ENCODE measurements around the gene TTC7B.

TTC7B gene

GRCh38 chr14:90699016-90699415 is 117.2 kb downstream of the TTC7B start:
- no peak for DNase-seq

GRCh38 chr14:90698379-90698869 is 117.8 kb downstream of the TTC7B start:
- no peak for DNase-seq

- DNase-seq: no peak
These were observed 118.5 kb downstream of the TTC7B start for GRCh38 chr14:90697577-90698206.

GRCh38 chr14:90697132-90697531 is 119.1 kb downstream of the TTC7B start:
- DNase-seq: no peak

- no peak for DNase-seq
These were observed 119.5 kb downstream of the TTC7B start for GRCh38 chr14:90696720-90697119.

- DNase-seq: no peak
These were observed 120.1 kb downstream of the TTC7B start for GRCh38 chr14:90695997-90696660.

GRCh38 chr14:90693413-90693812 is 122.8 kb downstream of the TTC7B start:
- DNase-seq: no peak

- no peak for DNase-seq
These were observed 123.4 kb downstream of the TTC7B start for GRCh38 chr14:90692826-90693225.

GRCh38 chr14:90692061-90692460 is 124.2 kb downstream of the TTC7B start:
- no peak for DNase-seq

GRCh38 chr14:90691627-90692026 is 124.6 kb downstream of the TTC7B start:
- no peak for DNase-seq

- DNase-seq: no peak
These were observed 128.6 kb downstream of the TTC7B start for GRCh38 chr14:90687680-90688079.

- no peak for DNase-seq
These were observed 133.6 kb downstream of the TTC7B start for GRCh38 chr14:90682615-90683014.

- DNase-seq: no peak
These were observed 134.3 kb downstream of the TTC7B start for GRCh38 chr14:90681929-90682328.

- DNase-seq: no peak
These were observed 137.3 kb downstream of the TTC7B start for GRCh38 chr14:90678846-90679362.

- DNase-seq: no peak
These were observed 137.8 kb downstream of the TTC7B start for GRCh38 chr14:90678420-90678819.

- DNase-seq: no peak
These were observed 138.7 kb downstream of the TTC7B start for GRCh38 chr14:90677484-90678050.

GRCh38 chr14:90676912-90677311 is 139.3 kb downstream of the TTC7B start:
- no peak for DNase-seq

GRCh38 chr14:90676356-90676755 is 139.9 kb downstream of the TTC7B start:
- DNase-seq: no peak

GRCh38 chr14:90675399-90675798 is 140.8 kb downstream of the TTC7B start:
- DNase-seq: no peak

- DNase-seq: no peak
These were observed 141.5 kb downstream of the TTC7B start for GRCh38 chr14:90674716-90675115.

- DNase-seq: no peak
These were observed 142.1 kb downstream of the TTC7B start for GRCh38 chr14:90674043-90674670.

- DNase-seq: no peak
These were observed 144.6 kb downstream of the TTC7B start for GRCh38 chr14:90671382-90672234.

- no peak for DNase-seq
These were observed 146.5 kb downstream of the TTC7B start for GRCh38 chr14:90669731-90670130.

All from SIG-M5 (cell line).